HG02759 (cell line): ENCODE data around the gene SLC7A9.
"Not testable (repeated sequence)": the region's sequence is repeated elsewhere in the genome, so short reads cannot be mapped to it uniquely, and the experiment has no call there.

Experiments used
- ATAC-seq: cut with Tn5 transposase; IDR thresholded peaks from one replicate; pipeline ENCODE4 v1.9.1; 2021; ENCODE audit warnings: mild to moderate bottlenecking, moderate library complexity; ENCODE audit not compliant: unreplicated experiment

Gene SLC7A9

GRCh38 chr19:32885255-32885654 is 15.7 kb upstream of the SLC7A9 start:
- ATAC-seq: not testable (repeated sequence)

- no peak for ATAC-seq
These were observed 12.2 kb upstream of the SLC7A9 start for GRCh38 chr19:32881766-32882165.

- no peak for ATAC-seq
These were observed 11.1 kb upstream of the SLC7A9 start for GRCh38 chr19:32880622-32881021.

GRCh38 chr19:32879741-32880140 is 10.2 kb upstream of the SLC7A9 start:
- ATAC-seq: no peak

GRCh38 chr19:32878988-32879387 is 9.4 kb upstream of the SLC7A9 start:
- no peak for ATAC-seq

- ATAC-seq: no peak
These were observed 8.6 kb upstream of the SLC7A9 start for GRCh38 chr19:32877977-32878745.

GRCh38 chr19:32877323-32877912 is 7.9 kb upstream of the SLC7A9 start:
- no peak for ATAC-seq

GRCh38 chr19:32876919-32877285 is 7.3 kb upstream of the SLC7A9 start:
- no peak for ATAC-seq

GRCh38 chr19:32876236-32876918 is 6.8 kb upstream of the SLC7A9 start:
- ATAC-seq: no peak

GRCh38 chr19:32875428-32875827 is 5.9 kb upstream of the SLC7A9 start:
- no peak for ATAC-seq

GRCh38 chr19:32874605-32875004 is 5.0 kb upstream of the SLC7A9 start:
- no peak for ATAC-seq

GRCh38 chr19:32873247-32873959 is 3.8 kb upstream of the SLC7A9 start:
- no peak for ATAC-seq

- no peak for ATAC-seq
These were observed 2.8 kb upstream of the SLC7A9 start for GRCh38 chr19:32872391-32872790.

- no peak for ATAC-seq
These were observed 1.4 kb upstream of the SLC7A9 start for GRCh38 chr19:32870981-32871451.

- ATAC-seq: no peak
These were observed 503 bp upstream of the SLC7A9 start for GRCh38 chr19:32869966-32870573.

- ATAC-seq: no peak
These were observed 1.2 kb downstream of the SLC7A9 start for GRCh38 chr19:32868206-32868950.

GRCh38 chr19:32867436-32867835 is 2.1 kb downstream of the SLC7A9 start:
- ATAC-seq: not testable (repeated sequence)

- ATAC-seq: no peak
These were observed 2.9 kb downstream of the SLC7A9 start for GRCh38 chr19:32866564-32867265.

- no peak for ATAC-seq
These were observed 3.5 kb downstream of the SLC7A9 start for GRCh38 chr19:32866061-32866460.

- no peak for ATAC-seq
These were observed 4.2 kb downstream of the SLC7A9 start for GRCh38 chr19:32865326-32865725.
